Adrenal gland (tissue), 12 donors: ENCODE results near the gene ACVR1B. TPM values are rescaled to one million over a fixed set of nuclear protein-coding genes. Genes with fewer than 3 reads are reported as not detected.

Source experiments
- DNase-seq, 7 donors: peaks; one replicate each; pipeline ENCODE4 v3.0.0-alpha.2; 2019 to 2020
- H3K27ac ChIP-seq, 5 donors: fragments of 200-600 bp; sonication (generic) in 4 of 5; 1 replicate in 3 of 5; 2 replicates in 2 of 5; pipeline versions ENCODE4 v1.5.1 to v1.8.0; 2016 to 2020; ENCODE audit warnings: mild to moderate bottlenecking in 1 of 5
- H3K27me3 ChIP-seq: fragments of 200-600 bp; 2 replicates; pipeline ENCODE4 v1.8.0; 2021
- H3K36me3 ChIP-seq, 2 donors: fragments of 200-600 bp; replicated peaks in 1 of 2; 1 replicate in 1 of 2; 2 replicates in 1 of 2; pipeline versions ENCODE4 v1.5.1 to v1.8.0; 2018 to 2022
- H3K4me1 ChIP-seq, 2 donors: fragments of 200-600 bp; replicated peaks in 1 of 2; 1 replicate in 1 of 2; 2 replicates in 1 of 2; pipeline versions ENCODE4 v1.5.1 to v1.8.0; 2018 to 2021
- H3K4me3 ChIP-seq, 4 donors: fragments of 200-600 bp; sonication (generic) in 3 of 4; one replicate each; pipeline ENCODE4 v1.5.1; 2016 to 2018
- H3K9me3 ChIP-seq, 3 donors: fragments of 200-600 bp; sonication (generic) in 1 of 3; replicated peaks in 1 of 3; 1 replicate in 2 of 3; 2 replicates in 1 of 3; pipeline versions ENCODE4 v1.5.1 to v1.8.0; 2016 to 2021
- POLR2A ChIP-seq, 2 donors: fragments of 450-650 bp; IDR thresholded peaks; one replicate each; pipeline ENCODE4 v1.6.1; 2017; ENCODE audit warnings: antibody characterized with exemption in 2 of 2, mild to moderate bottlenecking in 2 of 2, moderate library complexity in 1 of 2
- WGBS, 4 donors: extraction: QIAGEN DNeasy Blood & Tissue Kit in 2 of 4; methylation state at CpG; one replicate each; pipeline versions ENCODE4 v1.1.5 to v1.1.7; 2013 to 2017; 5-methylcytosine and 5-hydroxymethylcytosine counted together
- intact Hi-C, 2 donors: fragments of 100-400 bp; cut with DNase I; formaldehyde crosslinking; loops; one replicate each; pipeline versions ENCODE4 v1.14.1 to v1.15.0; 2022 to 2023
- polyA plus RNA-seq, 3 donors: library from polyadenylated mRNA; stranded (reverse); fragments of 200-250 nt in 2 of 3; fragments of 350-450 nt in 1 of 3; fragmentation: Illumina TruSeq in 1 of 3; extraction: RNeasy Lipid Tissue Mini Kit (QIAGEN cat#74804) in 1 of 3; gene quantifications; one replicate each; pipeline ENCODE4 v1.2.3, GENCODE V29; 2013 to 2014
- total RNA-seq, 9 donors: library from RNA; depleted of rRNA in 4 of 9; stranded (reverse); fragments of >200 nt in 4 of 9; fragments of 120-200 nt in 1 of 9; fragmentation: NEBNext Ultra II Directional in 1 of 9; extraction: Animal tissue kit (Norgen Biotek cat#: 25700) in 1 of 9; gene quantifications; one replicate each; pipeline versions ENCODE4 v1.1.0 to v1.2.4, GENCODE V29; 2013 to 2023
- TF ChIP-seq, protein P1 (sequence below), 6 experiments: fragments of 450-650 bp in 4 of 6; fragments of 200-600 bp in 2 of 6; sonication (generic) in 1 of 6; IDR thresholded peaks; 1 replicate in 5 of 6; 2 replicates in 1 of 6; pipeline versions ENCODE4 v1.5.1 to v1.8.0; 2016 to 2021; ENCODE audit warnings: antibody characterized with exemption in 6 of 6, mild to moderate bottlenecking in 2 of 6, moderate library complexity in 1 of 6
- donor health status: healthy with polysubstance abuse.
- donor health status: Bipolar disorder and iron deficiency.
- donor health status: DM: yes; HTN: yes; CAD: no.
- donor health status: DM: no; HTN: no; CAD: no.
- donor health status: DM: no; HTN: no; CAD: no.
- donor health status: DM: yes; HTN: yes; CAD: no.

ACVR1B gene
- total and polyA plus RNA-seq, 12 donors = 6.3 to 26.3 (median 13.9) TPM

DNA sequence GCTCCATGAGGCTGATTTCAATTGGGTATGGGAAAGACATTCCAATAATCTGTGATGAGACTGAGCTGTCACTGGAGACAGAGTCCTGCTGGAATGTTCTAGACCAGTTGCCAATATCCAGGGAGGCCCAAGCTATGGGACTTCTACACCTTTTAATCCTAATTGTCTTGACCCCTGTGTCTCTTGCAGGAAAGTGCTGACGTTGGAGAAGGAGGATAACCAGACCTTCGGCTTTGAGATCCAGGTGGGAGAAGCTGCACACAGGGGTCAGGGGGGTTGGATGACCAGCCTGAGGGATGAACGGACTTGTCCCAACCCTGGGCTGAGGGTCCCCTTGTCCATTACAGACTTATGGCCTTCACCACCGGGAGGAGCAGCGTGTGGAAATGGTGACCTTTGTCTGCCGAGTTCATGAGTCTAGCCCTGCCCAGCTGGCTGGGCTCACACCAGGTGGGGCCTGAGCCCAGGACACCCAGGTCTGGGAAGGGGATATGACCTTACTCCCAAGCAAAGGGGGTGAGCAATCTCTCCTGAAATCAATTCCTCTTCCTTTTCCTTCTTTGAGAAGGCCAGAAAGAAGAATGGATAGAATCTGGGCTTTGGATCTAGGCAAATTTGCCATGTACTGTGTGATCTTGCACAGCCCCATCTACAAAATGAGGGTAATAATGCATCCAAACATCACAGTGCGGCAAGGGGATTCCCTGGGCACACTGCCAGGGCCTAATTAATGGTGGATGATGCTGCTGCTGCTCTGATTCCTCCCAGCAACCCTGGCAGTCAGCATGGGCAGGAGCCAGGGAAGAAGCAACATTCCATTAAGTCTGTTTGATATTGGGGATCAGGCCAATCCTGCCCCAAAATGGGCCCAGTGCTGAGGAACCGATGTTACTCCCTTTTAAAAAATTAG, 59.4 kb downstream of the ACVR1B start:
- Histone ChIP-seq H3K27me3 (peaks cover 19% of the 10 kb centered on the region), H3K36me3 (no peaks in the 10 kb centered on the region), H3K4me3 (no peak overlapping the region), H3K9me3 (no peaks in the 10 kb centered on the region), H3K27ac (peak overlapping the region in 3 of 5 donors; percentile 39 to 88 (median 73)), H3K4me1 (peaks cover 0 to 12% of the 10 kb centered on the region in 2 donors)
- no peak for TF ChIP-seq POLR2A (IDR thresholded peaks at IDR 0.05)
- TF ChIP-seq, protein P1, sequence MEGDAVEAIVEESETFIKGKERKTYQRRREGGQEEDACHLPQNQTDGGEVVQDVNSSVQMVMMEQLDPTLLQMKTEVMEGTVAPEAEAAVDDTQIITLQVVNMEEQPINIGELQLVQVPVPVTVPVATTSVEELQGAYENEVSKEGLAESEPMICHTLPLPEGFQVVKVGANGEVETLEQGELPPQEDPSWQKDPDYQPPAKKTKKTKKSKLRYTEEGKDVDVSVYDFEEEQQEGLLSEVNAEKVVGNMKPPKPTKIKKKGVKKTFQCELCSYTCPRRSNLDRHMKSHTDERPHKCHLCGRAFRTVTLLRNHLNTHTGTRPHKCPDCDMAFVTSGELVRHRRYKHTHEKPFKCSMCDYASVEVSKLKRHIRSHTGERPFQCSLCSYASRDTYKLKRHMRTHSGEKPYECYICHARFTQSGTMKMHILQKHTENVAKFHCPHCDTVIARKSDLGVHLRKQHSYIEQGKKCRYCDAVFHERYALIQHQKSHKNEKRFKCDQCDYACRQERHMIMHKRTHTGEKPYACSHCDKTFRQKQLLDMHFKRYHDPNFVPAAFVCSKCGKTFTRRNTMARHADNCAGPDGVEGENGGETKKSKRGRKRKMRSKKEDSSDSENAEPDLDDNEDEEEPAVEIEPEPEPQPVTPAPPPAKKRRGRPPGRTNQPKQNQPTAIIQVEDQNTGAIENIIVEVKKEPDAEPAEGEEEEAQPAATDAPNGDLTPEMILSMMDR (IDR thresholded peaks at IDR 0.05) = no peak
- intact Hi-C loops = no loop called here
- WGBS, 4 donors = 59 to 75% (median 64%) methylated on average over 5 to 8 of the region's 8 CpGs
- no peak for DNase-seq

DNA sequence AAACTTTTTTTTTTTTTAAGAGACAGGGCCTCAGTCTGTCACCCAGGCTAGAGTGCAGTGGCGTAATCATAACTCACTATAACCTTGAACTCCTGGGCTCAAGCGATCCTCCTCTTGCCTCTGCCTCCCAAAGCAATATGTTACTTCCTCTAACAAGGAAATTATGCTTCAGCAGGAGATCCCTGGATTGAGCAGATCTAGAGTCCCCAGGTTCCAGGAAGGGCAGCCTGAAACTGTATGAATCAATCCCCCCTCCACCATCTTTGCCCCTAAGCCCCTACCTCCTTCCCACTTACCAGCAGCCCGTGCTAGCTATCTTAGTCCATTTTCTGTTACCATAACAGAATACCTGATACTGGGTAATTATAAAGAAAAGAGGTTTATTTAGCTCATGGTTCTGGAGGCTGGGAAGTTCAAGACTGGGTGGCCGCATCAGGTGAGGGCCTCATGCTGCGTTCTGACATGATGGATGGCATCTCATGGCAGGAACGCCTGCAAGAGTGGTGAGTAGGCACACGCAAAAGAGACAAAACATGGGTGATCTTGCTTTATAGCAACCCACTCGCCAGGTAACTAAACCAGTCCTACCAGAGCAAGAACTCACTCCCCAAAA, 60.2 kb downstream of the ACVR1B start:
- Histone ChIP-seq H3K4me1 (peaks cover 0 to 5% of the 10 kb centered on the region in 2 donors), H3K9me3 (no peaks in the 10 kb centered on the region), H3K36me3 (no peaks in the 10 kb centered on the region), H3K4me3 (no peak overlapping the region), H3K27me3 (peaks cover 17% of the 10 kb centered on the region), H3K27ac (no peak overlapping the region)
- WGBS, 4 donors = 85 to 91% (median 89%) methylated on average over 8 of the region's 8 CpGs
- no peak for DNase-seq
- TF ChIP-seq, protein P1 (IDR thresholded peaks at IDR 0.05) = no peak
- no peak for TF ChIP-seq POLR2A (IDR thresholded peaks at IDR 0.05)
- intact Hi-C loops = no loop called here

DNA sequence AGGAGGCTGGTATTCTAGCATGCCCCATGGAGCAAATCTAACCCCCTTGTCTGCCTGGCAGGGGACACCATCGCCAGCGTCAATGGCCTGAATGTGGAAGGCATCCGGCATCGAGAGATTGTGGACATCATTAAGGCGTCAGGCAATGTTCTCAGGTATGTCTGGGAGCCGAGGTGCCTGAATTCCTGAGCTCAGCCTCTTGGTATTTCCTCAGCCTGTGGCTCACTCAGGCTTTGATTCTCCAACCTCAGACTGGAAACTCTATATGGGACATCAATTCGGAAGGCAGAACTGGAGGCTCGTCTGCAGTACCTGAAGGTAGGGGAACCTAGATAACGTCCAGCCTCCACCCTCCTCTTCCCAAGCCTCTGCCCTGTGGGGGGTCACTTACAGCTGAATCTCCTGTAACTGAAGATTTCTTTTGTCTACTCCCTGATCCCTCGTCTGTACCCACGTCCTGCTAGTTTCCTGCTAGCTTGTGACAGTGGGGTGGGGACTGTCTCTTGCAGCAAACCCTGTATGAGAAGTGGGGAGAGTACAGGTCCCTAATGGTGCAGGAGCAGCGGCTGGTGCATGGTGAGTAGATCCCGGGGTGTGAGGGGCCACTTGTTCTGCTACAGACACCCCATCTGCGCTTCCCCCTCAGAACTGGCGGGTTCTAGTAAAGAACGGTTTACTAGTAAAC, 62.3 kb downstream of the ACVR1B start:
- no peak for DNase-seq
- no peaks in the 10 kb centered on the region for H3K9me3 ChIP-seq
- intact Hi-C loops = no loop called here
- no peak overlapping the region for H3K27ac ChIP-seq
- H3K4me1 ChIP-seq = no peaks in the 10 kb centered on the region
- H3K36me3 ChIP-seq = no peaks in the 10 kb centered on the region
- 86 to 92% (median 89%) methylated on average over 16 of the region's 16 CpGs for WGBS, 4 donors
- H3K4me3 ChIP-seq = no peak overlapping the region
- peaks cover 6% of the 10 kb centered on the region for H3K27me3 ChIP-seq
- TF ChIP-seq, protein P1 (IDR thresholded peaks at IDR 0.05) = no peak
